HEK293T (cell line): ENCODE measurements around the gene WIZ.

Source experiments
- CTCF ChIA-PET: fragments of 350-600 bp; formaldehyde crosslinking; extraction: SDS; loops from one replicate; lab custom pipeline; 2021; ENCODE audit warnings: antibody characterized with exemption, inconsistent platforms; lab: Yijun Ruan, JAX
- POLR2A ChIA-PET: fragments of 350-600 bp; formaldehyde crosslinking; extraction: SDS; loops from one replicate; lab custom pipeline; 2020; ENCODE audit warnings: antibody characterized with exemption, inconsistent platforms; lab: Yijun Ruan, JAX
- DNase-seq: peaks from one replicate; pipeline ENCODE4 v3.0.0; 2012; ENCODE audit warnings: mixed read lengths; ENCODE audit errors: extremely low spot score
- ARNT ChIP-seq: fragments of 450-650 bp; IDR thresholded peaks from 2 replicates; pipeline ENCODE4 v1.6.1; 2017; ENCODE audit warnings: mild to moderate bottlenecking
- BHLHE40 ChIP-seq: fragments of 450-650 bp; IDR thresholded peaks from 2 replicates; pipeline ENCODE4 v1.6.1; 2016; ENCODE audit warnings: mild to moderate bottlenecking, moderate library complexity, borderline replicate concordance
- CTBP1 ChIP-seq: fragments of 450-650 bp; IDR thresholded peaks from 2 replicates; pipeline ENCODE4 v1.6.1; 2016; ENCODE audit warnings: borderline replicate concordance
- ELF4 ChIP-seq: fragments of 450-650 bp; IDR thresholded peaks from 2 replicates; pipeline ENCODE4 v1.6.1; 2017; ENCODE audit warnings: antibody characterized with exemption
- FOXA1 ChIP-seq: fragments of 450-650 bp; IDR thresholded peaks from 2 replicates; pipeline ENCODE4 v1.6.1; 2016; ENCODE audit warnings: mild to moderate bottlenecking
- FOXK2 ChIP-seq: fragments of 450-650 bp; IDR thresholded peaks from 2 replicates; pipeline ENCODE4 v1.6.1; 2016; ENCODE audit warnings: mild to moderate bottlenecking
- FOXM1 ChIP-seq: fragments of 450-650 bp; IDR thresholded peaks from 2 replicates; pipeline ENCODE4 v1.6.1; 2017; ENCODE audit warnings: mild to moderate bottlenecking, borderline replicate concordance
- HDGF ChIP-seq: fragments of 450-650 bp; IDR thresholded peaks from 2 replicates; pipeline ENCODE4 v1.6.1; 2017; ENCODE audit warnings: antibody characterized with exemption, borderline replicate concordance
- L3MBTL2 ChIP-seq: fragments of 450-650 bp; conservative IDR thresholded peaks from 2 replicates; pipeline ENCODE4 v1.6.1; 2016; ENCODE audit warnings: mild to moderate bottlenecking
- LEF1 ChIP-seq: fragments of 450-650 bp; IDR thresholded peaks from 2 replicates; pipeline ENCODE4 v1.6.1; 2017; ENCODE audit warnings: mild to moderate bottlenecking, borderline replicate concordance
- NFRKB ChIP-seq: fragments of 450-650 bp; IDR thresholded peaks from 2 replicates; pipeline ENCODE4 v1.6.1; 2016; ENCODE audit warnings: mild to moderate bottlenecking, moderate library complexity
- SP1 ChIP-seq: fragments of 450-650 bp; IDR thresholded peaks from 2 replicates; pipeline ENCODE4 v1.6.1; 2017
- SUZ12 ChIP-seq: fragments of 450-650 bp; IDR thresholded peaks from 2 replicates; pipeline ENCODE4 v1.6.1; 2016; ENCODE audit warnings: mild to moderate bottlenecking
- TARDBP ChIP-seq: fragments of 450-650 bp; IDR thresholded peaks from 2 replicates; pipeline ENCODE4 v1.6.1; 2016
- ZNF384 ChIP-seq: fragments of 450-650 bp; IDR thresholded peaks from 2 replicates; pipeline ENCODE4 v1.6.1; 2016
- TF ChIP-seq, protein P1 (sequence below): fragments of 450-650 bp; IDR thresholded peaks from 2 replicates; pipeline ENCODE4 v1.6.1; 2016

The WIZ gene

DNA sequence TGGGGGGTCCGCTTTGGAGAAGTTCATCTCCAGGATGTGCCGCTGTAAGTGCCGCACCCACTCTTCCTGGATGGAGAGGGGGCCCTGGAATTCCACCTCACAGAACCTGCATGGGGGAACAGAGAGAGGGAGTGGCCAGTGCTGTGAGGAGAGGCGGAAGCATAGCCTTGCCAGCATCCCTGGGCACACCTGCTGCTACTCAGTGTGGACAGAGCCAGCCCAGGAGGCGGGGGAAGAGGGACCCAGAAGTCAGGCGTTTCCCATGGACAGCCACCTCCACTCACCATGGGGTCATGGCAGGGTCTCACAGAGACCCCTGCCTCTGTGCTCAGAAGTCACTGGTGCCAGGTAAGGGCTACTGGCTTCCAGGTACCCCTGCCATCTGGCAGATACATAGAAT, 26.6 kb downstream of the WIZ start:
- ChIA-PET CTCF (no interaction called here), POLR2A (no interaction called here)
- no peak for DNase-seq
- TF ChIP-seq L3MBTL2: no peak
- TF ChIP-seq, protein P1, sequence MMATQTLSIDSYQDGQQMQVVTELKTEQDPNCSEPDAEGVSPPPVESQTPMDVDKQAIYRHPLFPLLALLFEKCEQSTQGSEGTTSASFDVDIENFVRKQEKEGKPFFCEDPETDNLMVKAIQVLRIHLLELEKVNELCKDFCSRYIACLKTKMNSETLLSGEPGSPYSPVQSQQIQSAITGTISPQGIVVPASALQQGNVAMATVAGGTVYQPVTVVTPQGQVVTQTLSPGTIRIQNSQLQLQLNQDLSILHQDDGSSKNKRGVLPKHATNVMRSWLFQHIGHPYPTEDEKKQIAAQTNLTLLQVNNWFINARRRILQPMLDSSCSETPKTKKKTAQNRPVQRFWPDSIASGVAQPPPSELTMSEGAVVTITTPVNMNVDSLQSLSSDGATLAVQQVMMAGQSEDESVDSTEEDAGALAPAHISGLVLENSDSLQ: no peak
- TF ChIP-seq ZNF384: no peak
- TF ChIP-seq BHLHE40: no peak
- TF ChIP-seq TARDBP: no peak
- no peak for TF ChIP-seq FOXM1
- TF ChIP-seq CTBP1: no peak
- TF ChIP-seq SUZ12: no peak
- no peak for TF ChIP-seq FOXK2
- no peak for TF ChIP-seq FOXA1
- no peak for TF ChIP-seq SP1
- TF ChIP-seq HDGF: no peak
- no peak for TF ChIP-seq ELF4
- TF ChIP-seq LEF1: no peak
- no peak for TF ChIP-seq NFRKB
- TF ChIP-seq ARNT: no peak

GRCh38 chr19:15422296-15423075, 27.3 kb downstream of the WIZ start:
- CTCF ChIA-PET: no interaction called here
- POLR2A ChIA-PET: no interaction called here
- no peak for DNase-seq
- TF ChIP-seq L3MBTL2 (no peak), LEF1 (no peak)

GRCh38 chr19:15421721-15422260, 28.0 kb downstream of the WIZ start:
- no peak for DNase-seq
- POLR2A ChIA-PET: no interaction called here

DNA sequence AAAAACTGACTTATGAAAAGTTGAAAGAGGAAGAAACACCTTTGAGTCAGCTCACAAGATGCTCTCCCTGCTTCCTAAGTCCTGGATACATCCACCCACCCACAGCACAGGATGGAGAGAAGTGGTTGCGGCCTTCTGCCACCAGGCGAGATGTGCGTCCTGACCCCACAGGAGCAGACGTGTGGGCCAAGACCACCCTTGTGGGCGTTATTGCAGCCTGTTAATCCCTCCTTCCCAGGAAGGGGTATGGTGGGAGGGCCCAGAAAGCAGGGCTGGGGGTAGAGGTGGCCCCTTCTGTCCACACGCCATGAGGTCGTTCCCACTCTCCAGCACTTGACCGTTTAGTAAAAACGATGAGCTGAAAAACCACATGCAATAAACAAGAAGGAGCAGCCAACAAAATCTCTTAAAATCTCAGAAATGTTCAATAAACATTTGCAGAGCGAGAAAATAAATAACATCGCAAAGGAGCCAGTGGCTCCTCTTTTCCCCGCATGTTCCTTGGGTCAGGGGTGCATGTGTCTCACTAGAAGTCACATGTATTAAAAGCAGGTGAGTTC, 28.5 kb downstream of the WIZ start:
- no peak for DNase-seq
- ChIA-PET CTCF (interaction anchor here (1.3 to 3.5 kb wide), 2 partner anchors 8 to 134 kb away, joined by 4 to 28 read pairs; no protein-coding TSS in a partner anchor), POLR2A (interaction anchor here (4.8 kb wide), 1 partner anchor 10 kb away, joined by 54 read pairs; no protein-coding TSS in a partner anchor)
- TF ChIP-seq ZNF384 (no peak), BHLHE40 (no peak), ARNT (no peak), TARDBP (no peak), NFRKB (no peak), LEF1 (no peak), FOXA1 (no peak), SUZ12 (no peak), L3MBTL2 (no peak), ELF4 (no peak), CTBP1 (no peak)
- TF ChIP-seq, protein P1: no peak

More at GRCh38 chr19:15421721-15422260, 28.0 kb downstream of the WIZ start:
- TF ChIP-seq SP1: no peak
- TF ChIP-seq TARDBP: no peak
- no peak for TF ChIP-seq FOXK2
- no peak for TF ChIP-seq HDGF
- no peak for TF ChIP-seq ZNF384
- TF ChIP-seq ELF4: no peak
- no peak for TF ChIP-seq ARNT
- TF ChIP-seq LEF1: no peak
- no peak for TF ChIP-seq SUZ12
- TF ChIP-seq NFRKB: no peak
- CTCF ChIA-PET: interaction anchor here (3.5 kb wide), 1 partner anchor 133 kb away, joined by 28 read pairs; no protein-coding TSS in a partner anchor

DNA sequence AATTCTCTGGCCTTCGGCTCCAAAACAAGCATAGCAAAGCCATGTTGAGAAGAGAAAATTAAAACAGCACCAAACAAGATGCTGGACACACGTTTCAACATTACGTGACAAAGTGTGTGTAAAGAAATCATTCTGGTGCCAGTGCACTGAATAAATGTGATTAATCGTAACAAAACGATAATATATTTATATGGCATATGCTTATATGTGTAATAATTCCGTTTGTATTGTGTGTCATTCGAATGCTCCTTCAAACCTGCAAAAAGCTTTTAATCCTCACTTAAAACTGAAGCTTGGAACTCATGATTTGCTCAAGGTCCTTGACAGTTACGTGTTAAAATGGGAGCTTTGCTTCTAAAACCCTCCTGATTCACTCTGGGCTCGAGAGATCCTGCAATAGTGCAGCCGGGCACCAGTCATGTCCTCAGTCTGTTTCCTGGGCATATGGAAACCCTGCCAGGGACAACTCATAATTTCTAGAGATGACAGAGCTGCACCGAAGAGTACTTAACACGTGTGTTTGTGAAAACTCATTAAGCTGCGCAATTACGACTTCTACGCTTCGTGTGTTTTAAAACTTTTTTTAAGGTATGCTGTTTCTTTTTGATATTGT, 30.2 kb downstream of the WIZ start:
- ChIA-PET POLR2A (interaction anchor here (0.6 to 4.8 kb wide), 17 partner anchors 10 to 169 kb away, joined by 3 to 54 read pairs (median 4); partner anchors contain the start of gene AKAP8), CTCF (interaction anchor here (0.7 to 3.5 kb wide), 8 partner anchors 9 to 141 kb away, joined by 3 to 28 read pairs (median 4); no protein-coding TSS in a partner anchor)
- DNase-seq: no peak
- TF ChIP-seq FOXM1 (no peak), ARNT (no peak), TARDBP (no peak), NFRKB (no peak), FOXK2 (no peak), LEF1 (no peak), HDGF (no peak)
- TF ChIP-seq, protein P1: no peak
